Measurements from ENCODE around the gene CMSS1.

CMSS1 gene

DNA sequence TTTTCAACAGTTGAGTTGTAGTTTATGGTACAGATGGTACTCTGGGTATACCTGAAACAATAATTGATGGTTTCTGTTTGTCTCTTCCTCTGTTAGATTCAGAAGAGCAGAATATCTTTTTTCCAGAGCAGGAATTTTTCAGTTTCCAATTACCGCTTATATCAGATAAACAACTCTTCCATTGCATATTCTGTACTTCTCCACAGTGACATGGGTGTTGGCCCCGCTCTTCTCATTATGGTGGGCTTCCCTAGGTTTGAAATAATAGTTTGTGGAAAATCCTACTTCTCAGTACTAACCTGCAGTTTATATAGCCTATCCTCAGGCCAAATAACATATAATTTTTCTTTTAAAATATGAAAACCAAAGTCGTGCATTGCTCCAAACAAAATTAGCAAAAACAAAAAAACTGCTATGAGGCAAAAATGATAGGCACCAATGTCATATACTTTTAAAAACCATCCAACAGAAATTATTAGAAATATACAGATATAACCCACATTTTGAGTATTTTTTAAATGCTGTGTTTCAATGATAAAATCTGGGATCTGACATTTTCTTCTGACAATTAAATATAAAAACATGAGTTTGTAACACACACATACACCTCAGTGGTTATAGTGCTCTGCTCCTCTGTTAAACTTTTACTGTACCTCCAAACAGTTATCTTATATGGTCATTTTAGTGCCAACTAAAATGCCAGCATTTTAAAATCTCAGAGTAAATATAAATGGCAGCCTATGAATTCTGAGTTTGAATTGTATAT, 56.8 kb downstream of the CMSS1 start:
- WGBS, 2 experiments (ENCODE audit: insufficient coverage in 2 of 2), result 60% methylated on average over 1 of the region's 3 CpGs; no CpG with 5 or more reads in 1 of the 2 experiments
- H3K36me3 ChIP-seq (ENCODE audit: control insufficient read depth, insufficient read depth, low read length), result peaks cover 30% of the 10 kb centered on the region
- peak overlapping the region; percentile 70 for H3K4me3 ChIP-seq (ENCODE audit: extremely low read depth, insufficient read depth, low read length, poor library complexity, severe bottlenecking)
- no peaks in the 10 kb centered on the region for H3K9me3 ChIP-seq (ENCODE audit: control insufficient read depth, low read length)
- no peak overlapping the region for H3K27ac ChIP-seq (ENCODE audit: low read depth, low read length, severe bottlenecking)
- peaks cover 54% of the 10 kb centered on the region for H3K4me1 ChIP-seq (ENCODE audit: control insufficient read depth, insufficient read depth, low read length, poor library complexity, severe bottlenecking)

DNA sequence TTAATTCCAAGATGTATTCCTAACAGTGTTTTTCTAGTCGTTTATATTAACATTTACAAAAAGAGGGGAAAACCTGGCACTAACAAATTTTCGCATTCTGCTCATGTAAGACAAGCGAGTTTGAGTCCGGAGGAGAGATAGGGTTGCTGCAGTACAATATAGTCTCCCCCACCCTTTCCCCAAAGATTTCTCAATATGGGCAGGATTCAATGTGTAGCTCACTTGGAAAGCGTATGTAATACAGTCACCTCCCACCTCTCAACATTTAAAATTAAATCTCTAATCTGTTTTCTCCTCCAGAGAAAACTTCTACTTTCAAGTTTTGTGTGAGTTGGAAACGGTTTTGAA, 57.9 kb downstream of the CMSS1 start:
- H3K9me3 ChIP-seq (ENCODE audit: control insufficient read depth, low read length), result no peaks in the 10 kb centered on the region
- H3K4me1 ChIP-seq (ENCODE audit: control insufficient read depth, insufficient read depth, low read length, poor library complexity, severe bottlenecking), result peaks cover 44% of the 10 kb centered on the region
- H3K27ac ChIP-seq (ENCODE audit: low read depth, low read length, severe bottlenecking), result peak overlapping the region; percentile 97
- H3K4me3 ChIP-seq (ENCODE audit: extremely low read depth, insufficient read depth, low read length, poor library complexity, severe bottlenecking), result peak overlapping the region; percentile 70
- peaks cover 19% of the 10 kb centered on the region for H3K36me3 ChIP-seq (ENCODE audit: control insufficient read depth, insufficient read depth, low read length)
- no CpG with 5 or more reads among the region's 6 CpGs for WGBS, 2 experiments (ENCODE audit: insufficient coverage in 2 of 2)

DNA sequence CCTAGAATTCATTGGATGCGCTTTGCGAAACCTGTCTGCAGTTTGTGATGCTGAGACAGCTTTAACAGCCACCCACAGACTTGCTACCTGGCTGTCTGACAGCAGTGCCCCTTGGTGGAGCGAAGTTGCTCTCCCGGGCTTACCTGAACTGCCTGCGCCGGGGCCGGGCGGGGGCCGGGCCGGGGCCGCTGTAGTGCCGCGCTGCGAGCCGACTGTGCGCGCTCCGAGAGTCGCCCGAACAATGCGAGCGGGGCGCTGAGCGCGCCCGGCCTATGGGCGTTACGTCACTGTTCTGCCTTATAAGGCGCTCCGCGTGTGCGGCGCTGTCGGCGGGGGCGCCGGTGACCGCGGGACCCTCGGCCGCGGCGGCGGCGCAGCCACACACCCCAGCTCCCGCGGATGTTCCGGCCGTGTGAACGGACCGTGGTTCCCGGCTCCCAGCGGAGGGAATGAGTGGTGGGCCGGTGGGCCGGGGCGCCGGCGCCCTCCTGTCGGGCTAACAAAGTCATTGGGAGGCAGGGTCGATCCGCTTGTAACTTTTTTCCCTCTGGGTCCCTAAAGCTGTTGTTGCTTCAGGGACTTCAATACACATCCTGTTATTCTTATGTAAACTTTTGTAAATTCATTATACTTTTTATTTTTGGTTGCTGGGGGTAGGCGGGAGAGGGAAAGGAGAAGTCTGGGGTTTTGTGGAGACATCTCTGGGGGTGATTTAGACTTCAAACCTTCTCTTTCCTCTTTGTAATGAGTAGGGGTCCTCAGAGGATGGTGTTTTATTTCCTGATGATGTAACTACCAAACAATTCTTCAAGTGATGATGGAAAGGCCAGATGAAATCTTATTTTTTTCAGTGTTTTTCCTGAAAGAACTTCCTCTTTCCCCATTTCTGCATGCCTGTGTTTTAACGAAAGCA, 58.5 kb downstream of the CMSS1 start:
- Histone ChIP-seq H3K4me1 (ENCODE audit: control insufficient read depth, insufficient read depth, low read length, poor library complexity, severe bottlenecking) (peaks cover 39% of the 10 kb centered on the region), H3K27ac (ENCODE audit: low read depth, low read length, severe bottlenecking) (peak overlapping the region; percentile 97), H3K4me3 (ENCODE audit: extremely low read depth, insufficient read depth, low read length, poor library complexity, severe bottlenecking) (peak overlapping the region; percentile 70), H3K36me3 (ENCODE audit: control insufficient read depth, insufficient read depth, low read length) (peaks cover 13% of the 10 kb centered on the region), H3K9me3 (ENCODE audit: control insufficient read depth, low read length) (no peaks in the 10 kb centered on the region)
- 0 to 1% methylated on average over 47 to 55 of the region's 63 CpGs for WGBS, 2 experiments (ENCODE audit: insufficient coverage in 2 of 2)

DNA sequence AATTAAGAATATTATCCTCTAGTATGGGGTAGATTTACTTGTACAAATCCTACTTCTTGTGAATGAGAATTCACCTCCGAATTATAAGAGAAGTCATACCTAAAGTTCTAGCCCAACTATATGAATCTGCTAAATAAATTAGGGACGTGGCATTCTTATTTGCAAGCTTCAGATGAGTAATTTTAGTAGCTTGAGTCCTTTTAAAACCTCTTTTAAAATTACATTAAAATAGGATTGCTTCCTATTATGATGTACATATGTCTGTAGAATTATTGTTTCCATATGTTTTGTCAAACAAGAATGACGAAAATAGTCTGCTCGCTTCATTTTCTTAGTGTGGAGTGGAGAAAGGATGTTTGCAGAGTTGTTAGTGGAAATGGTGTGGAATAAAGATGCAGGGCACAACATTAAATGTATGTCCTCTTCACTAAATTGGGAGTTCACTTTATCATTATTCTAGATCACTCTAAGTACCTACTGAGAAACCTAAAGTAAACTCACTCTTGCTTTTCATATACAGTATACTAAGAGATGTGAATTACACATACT, 59.4 kb downstream of the CMSS1 start:
- H3K9me3 ChIP-seq (ENCODE audit: control insufficient read depth, low read length), result no peaks in the 10 kb centered on the region
- H3K27ac ChIP-seq (ENCODE audit: low read depth, low read length, severe bottlenecking), result peak overlapping the region; percentile 97
- no peak overlapping the region for H3K4me3 ChIP-seq (ENCODE audit: extremely low read depth, insufficient read depth, low read length, poor library complexity, severe bottlenecking)
- WGBS, 2 experiments (ENCODE audit: insufficient coverage in 2 of 2), result 93% methylated on average over 2 of the region's 4 CpGs; no CpG with 5 or more reads in 1 of the 2 experiments
- peaks cover 31% of the 10 kb centered on the region for H3K4me1 ChIP-seq (ENCODE audit: control insufficient read depth, insufficient read depth, low read length, poor library complexity, severe bottlenecking)
- H3K36me3 ChIP-seq (ENCODE audit: control insufficient read depth, insufficient read depth, low read length), result peaks cover 7% of the 10 kb centered on the region

DNA sequence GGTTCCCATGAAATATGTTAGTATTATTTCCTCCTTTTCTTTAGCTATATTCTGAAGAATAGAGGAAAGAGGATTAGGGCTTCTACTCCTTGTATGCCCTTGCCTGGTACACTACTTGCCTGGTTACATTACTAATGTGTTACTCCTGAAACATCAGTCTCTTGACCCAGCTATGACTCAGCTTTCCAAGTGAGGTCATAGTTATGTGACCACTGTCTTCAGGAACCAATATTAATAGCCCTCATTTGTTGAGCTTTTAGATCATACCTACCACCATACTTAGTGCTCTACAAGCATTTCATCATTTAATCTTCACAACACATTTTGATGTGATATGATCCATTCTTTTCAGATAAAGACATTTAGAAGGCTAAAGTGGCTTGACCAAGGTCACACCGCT, 60.3 kb downstream of the CMSS1 start:
- Histone ChIP-seq H3K4me3 (ENCODE audit: extremely low read depth, insufficient read depth, low read length, poor library complexity, severe bottlenecking) (no peak overlapping the region), H3K9me3 (ENCODE audit: control insufficient read depth, low read length) (no peaks in the 10 kb centered on the region), H3K27ac (ENCODE audit: low read depth, low read length, severe bottlenecking) (peak overlapping the region; percentile 97), H3K36me3 (ENCODE audit: control insufficient read depth, insufficient read depth, low read length) (peaks cover 1% of the 10 kb centered on the region), H3K4me1 (ENCODE audit: control insufficient read depth, insufficient read depth, low read length, poor library complexity, severe bottlenecking) (peaks cover 22% of the 10 kb centered on the region)
- WGBS, 2 experiments (ENCODE audit: insufficient coverage in 2 of 2), result no CpG with 5 or more reads among the region's 1 CpG

DNA sequence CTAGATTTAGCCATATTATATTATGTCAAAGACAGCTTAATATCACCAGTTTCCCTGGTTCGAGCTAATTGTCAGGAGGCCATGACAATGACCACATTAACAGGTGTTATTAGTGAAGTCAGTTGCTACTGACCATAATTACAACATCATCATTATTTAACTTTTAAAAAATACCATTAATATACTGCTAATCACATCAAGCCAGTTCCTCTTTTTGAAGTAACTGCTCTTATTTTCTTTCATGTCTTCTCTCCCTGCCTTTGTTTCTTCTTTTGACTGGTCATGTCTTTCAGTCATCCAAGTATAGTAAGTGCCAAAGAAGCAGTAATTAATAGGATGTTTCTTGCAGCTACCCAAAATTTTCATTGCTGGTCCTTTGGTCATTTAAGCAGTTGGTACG, 61.6 kb downstream of the CMSS1 start:
- Histone ChIP-seq H3K27ac (ENCODE audit: low read depth, low read length, severe bottlenecking) (no peak overlapping the region), H3K4me1 (ENCODE audit: control insufficient read depth, insufficient read depth, low read length, poor library complexity, severe bottlenecking) (peaks cover 20% of the 10 kb centered on the region), H3K4me3 (ENCODE audit: extremely low read depth, insufficient read depth, low read length, poor library complexity, severe bottlenecking) (no peak overlapping the region), H3K36me3 (ENCODE audit: control insufficient read depth, insufficient read depth, low read length) (no peaks in the 10 kb centered on the region), H3K9me3 (ENCODE audit: control insufficient read depth, low read length) (no peaks in the 10 kb centered on the region)
- WGBS, 2 experiments (ENCODE audit: insufficient coverage in 2 of 2), result 100% methylated on average over 1 of the region's 2 CpGs

DNA sequence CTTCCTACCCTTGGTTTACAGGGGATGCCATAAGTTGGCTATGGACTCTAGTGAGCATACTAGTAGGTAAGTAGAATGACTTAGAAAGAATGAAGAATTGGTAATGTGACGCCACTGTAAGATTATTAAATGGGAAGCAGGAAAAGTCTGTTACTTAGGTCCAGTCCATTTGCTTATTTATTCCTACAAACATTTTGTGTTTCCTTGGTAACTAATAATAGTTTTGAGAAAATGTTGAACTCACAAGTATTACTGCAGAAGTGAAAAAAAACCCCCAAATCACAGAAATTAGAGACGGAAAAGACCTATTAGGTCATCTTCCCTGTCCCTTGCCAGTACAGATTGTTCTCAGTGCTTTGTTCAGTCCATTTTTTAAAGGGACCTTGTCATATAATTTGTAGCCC, 63.5 kb downstream of the CMSS1 start:
- no peak overlapping the region for H3K4me3 ChIP-seq (ENCODE audit: extremely low read depth, insufficient read depth, low read length, poor library complexity, severe bottlenecking)

DNA sequence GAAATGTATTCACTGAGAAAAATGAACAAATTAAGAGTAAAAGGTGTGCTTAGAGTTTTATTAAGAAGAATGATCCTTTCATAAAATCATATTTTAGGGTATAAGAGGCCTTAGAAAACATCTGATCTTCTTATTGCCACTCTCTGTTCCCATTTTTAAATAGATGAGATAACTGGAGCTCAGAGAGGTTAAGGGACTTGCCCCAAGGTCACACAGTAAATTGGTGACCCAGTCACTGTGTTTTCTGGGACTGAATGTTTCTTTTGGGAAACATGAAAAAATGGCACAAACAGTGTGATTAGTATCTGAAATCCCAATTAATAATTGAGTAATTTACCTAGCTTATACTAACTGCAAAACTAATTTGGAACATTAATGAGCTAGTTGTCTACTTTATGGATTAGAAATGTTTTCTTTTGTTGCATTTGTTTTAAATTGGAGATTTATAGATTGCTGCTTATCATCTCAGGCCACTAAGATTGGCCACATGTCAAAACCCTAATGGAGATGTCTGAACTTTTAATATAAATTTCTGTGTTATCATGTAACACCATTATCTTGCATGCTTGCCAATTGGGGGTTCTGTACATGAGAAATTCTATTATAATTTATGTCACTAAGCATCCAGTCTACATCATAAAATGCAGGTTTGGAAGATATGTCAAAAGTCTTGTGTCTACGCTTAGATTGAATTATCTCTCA, 64.9 kb downstream of the CMSS1 start:
- Histone ChIP-seq H3K9me3 (ENCODE audit: control insufficient read depth, low read length) (no peaks in the 10 kb centered on the region), H3K4me1 (ENCODE audit: control insufficient read depth, insufficient read depth, low read length, poor library complexity, severe bottlenecking) (peaks cover 27% of the 10 kb centered on the region), H3K27ac (ENCODE audit: low read depth, low read length, severe bottlenecking) (no peak overlapping the region), H3K36me3 (ENCODE audit: control insufficient read depth, insufficient read depth, low read length) (no peaks in the 10 kb centered on the region), H3K4me3 (ENCODE audit: extremely low read depth, insufficient read depth, low read length, poor library complexity, severe bottlenecking) (no peak overlapping the region)
- WGBS, 2 experiments (ENCODE audit: insufficient coverage in 2 of 2), result no CpG with 5 or more reads among the region's 1 CpG

More for the DNA sequence above, 63.5 kb downstream of the CMSS1 start:
- peaks cover 37% of the 10 kb centered on the region for H3K4me1 ChIP-seq (ENCODE audit: control insufficient read depth, insufficient read depth, low read length, poor library complexity, severe bottlenecking)
- no peak overlapping the region for H3K27ac ChIP-seq (ENCODE audit: low read depth, low read length, severe bottlenecking)
- H3K36me3 ChIP-seq (ENCODE audit: control insufficient read depth, insufficient read depth, low read length), result no peaks in the 10 kb centered on the region
- 89% methylated on average over 1 of the region's 2 CpGs; no CpG with 5 or more reads in 1 of the 2 experiments for WGBS, 2 experiments (ENCODE audit: insufficient coverage in 2 of 2)
- no peaks in the 10 kb centered on the region for H3K9me3 ChIP-seq (ENCODE audit: control insufficient read depth, low read length)

DNA sequence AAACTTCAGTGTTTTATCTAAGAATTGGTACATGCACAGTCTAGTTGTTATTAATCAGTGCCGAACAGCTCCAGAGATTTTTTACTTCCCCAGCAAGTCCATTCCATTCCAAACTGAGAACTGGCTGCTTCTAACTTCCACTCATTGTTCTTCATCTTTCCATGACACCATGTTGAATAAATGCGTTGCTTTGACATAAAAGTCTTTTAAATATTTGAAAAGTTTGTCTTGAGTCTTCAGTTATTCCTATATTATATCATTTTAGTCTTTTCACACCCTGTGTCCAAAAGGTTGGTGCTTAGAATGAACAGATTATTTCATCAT, 65.4 kb downstream of the CMSS1 start:
- Histone ChIP-seq H3K4me3 (ENCODE audit: extremely low read depth, insufficient read depth, low read length, poor library complexity, severe bottlenecking) (no peak overlapping the region), H3K36me3 (ENCODE audit: control insufficient read depth, insufficient read depth, low read length) (no peaks in the 10 kb centered on the region), H3K9me3 (ENCODE audit: control insufficient read depth, low read length) (no peaks in the 10 kb centered on the region), H3K27ac (ENCODE audit: low read depth, low read length, severe bottlenecking) (no peak overlapping the region), H3K4me1 (ENCODE audit: control insufficient read depth, insufficient read depth, low read length, poor library complexity, severe bottlenecking) (peaks cover 24% of the 10 kb centered on the region)
- WGBS, 2 experiments (ENCODE audit: insufficient coverage in 2 of 2), result 100% methylated on average over 1 of the region's 2 CpGs; no CpG with 5 or more reads in 1 of the 2 experiments

DNA sequence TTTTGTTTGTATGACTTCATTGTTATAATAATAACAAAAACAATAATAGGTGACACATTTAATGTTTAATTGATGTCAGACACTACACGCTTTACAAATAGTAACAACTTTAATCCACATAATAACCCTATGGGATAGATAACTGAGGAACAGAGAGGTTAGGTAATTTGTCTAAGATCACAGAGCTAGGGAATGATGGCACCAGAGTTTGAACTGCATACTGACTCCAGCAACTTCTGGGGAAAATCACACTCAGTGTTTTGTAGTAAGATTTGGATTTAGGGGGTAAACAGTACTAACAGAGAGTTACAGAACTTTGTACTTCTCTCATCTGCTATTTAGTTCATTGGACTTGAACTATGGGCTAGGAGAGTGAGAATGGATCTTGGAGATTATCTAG, 66.0 kb downstream of the CMSS1 start:
- Histone ChIP-seq H3K9me3 (ENCODE audit: control insufficient read depth, low read length) (no peaks in the 10 kb centered on the region), H3K27ac (ENCODE audit: low read depth, low read length, severe bottlenecking) (no peak overlapping the region), H3K4me3 (ENCODE audit: extremely low read depth, insufficient read depth, low read length, poor library complexity, severe bottlenecking) (no peak overlapping the region), H3K36me3 (ENCODE audit: control insufficient read depth, insufficient read depth, low read length) (no peaks in the 10 kb centered on the region), H3K4me1 (ENCODE audit: control insufficient read depth, insufficient read depth, low read length, poor library complexity, severe bottlenecking) (peaks cover 24% of the 10 kb centered on the region)
- no CpG with 5 or more reads among the region's 1 CpG for WGBS, 2 experiments (ENCODE audit: insufficient coverage in 2 of 2)
